Measurements from ENCODE around the gene CCNK.

CCNK gene

GRCh38 chr14:99512571-99513182 lies 31.5 kb downstream of the CCNK start:
- no peak for TF ChIP-seq CTCF (IDR thresholded peaks at IDR 0.05; ENCODE audit: borderline replicate concordance, control extremely low read depth, extremely low read depth, insufficient read depth, missing control alignments)
- no peak for DNase-seq (ENCODE audit: low spot score)
- in situ Hi-C loops (cut with MboI; ENCODE audit: low sequenced_read_pairs, unreplicated experiment) = no loop called here

GRCh38 chr14:99513183-99513694 lies 32.0 kb downstream of the CCNK start:
- DNase-seq (ENCODE audit: low spot score) = no peak
- in situ Hi-C loops (cut with MboI; ENCODE audit: low sequenced_read_pairs, unreplicated experiment) = no loop called here
- no peak for TF ChIP-seq CTCF (IDR thresholded peaks at IDR 0.05; ENCODE audit: borderline replicate concordance, control extremely low read depth, extremely low read depth, insufficient read depth, missing control alignments)

GRCh38 chr14:99513946-99514551 lies 32.8 kb downstream of the CCNK start:
- TF ChIP-seq CTCF (IDR thresholded peaks at IDR 0.05; ENCODE audit: borderline replicate concordance, control extremely low read depth, extremely low read depth, insufficient read depth, missing control alignments) = no peak
- DNase-seq (ENCODE audit: low spot score) = no peak
- in situ Hi-C loops (cut with MboI; ENCODE audit: low sequenced_read_pairs, unreplicated experiment) = no loop called here

GRCh38 chr14:99514552-99515300 lies 33.5 kb downstream of the CCNK start:
- in situ Hi-C loops (cut with MboI; ENCODE audit: low sequenced_read_pairs, unreplicated experiment) = no loop called here
- no peak for TF ChIP-seq CTCF (IDR thresholded peaks at IDR 0.05; ENCODE audit: borderline replicate concordance, control extremely low read depth, extremely low read depth, insufficient read depth, missing control alignments)
- no peak for DNase-seq (ENCODE audit: low spot score)

- in situ Hi-C loops (cut with MboI; ENCODE audit: low sequenced_read_pairs, unreplicated experiment) = no loop called here
- no peak for DNase-seq (ENCODE audit: low spot score)
- no peak for TF ChIP-seq CTCF (IDR thresholded peaks at IDR 0.05; ENCODE audit: borderline replicate concordance, control extremely low read depth, extremely low read depth, insufficient read depth, missing control alignments)
These were observed 34.3 kb downstream of the CCNK start for GRCh38 chr14:99515301-99516155.

Measured in GM13976 (cell line).